GM20431 (cell line): ENCODE results near the gene FAM227B.
"Not testable (repeated sequence)": the region's sequence is repeated elsewhere in the genome, so short reads cannot be mapped to it uniquely, and the experiment has no call there.

Source experiments
- in situ Hi-C: fragments of 300-500 bp; cut with MseI, MboI; formaldehyde crosslinking; loops from one replicate; pipeline ENCODE4 v1.15.0; 2020; ENCODE audit warnings: low sequenced_read_pairs; ENCODE audit not compliant: unreplicated experiment

FAM227B gene

DNA sequence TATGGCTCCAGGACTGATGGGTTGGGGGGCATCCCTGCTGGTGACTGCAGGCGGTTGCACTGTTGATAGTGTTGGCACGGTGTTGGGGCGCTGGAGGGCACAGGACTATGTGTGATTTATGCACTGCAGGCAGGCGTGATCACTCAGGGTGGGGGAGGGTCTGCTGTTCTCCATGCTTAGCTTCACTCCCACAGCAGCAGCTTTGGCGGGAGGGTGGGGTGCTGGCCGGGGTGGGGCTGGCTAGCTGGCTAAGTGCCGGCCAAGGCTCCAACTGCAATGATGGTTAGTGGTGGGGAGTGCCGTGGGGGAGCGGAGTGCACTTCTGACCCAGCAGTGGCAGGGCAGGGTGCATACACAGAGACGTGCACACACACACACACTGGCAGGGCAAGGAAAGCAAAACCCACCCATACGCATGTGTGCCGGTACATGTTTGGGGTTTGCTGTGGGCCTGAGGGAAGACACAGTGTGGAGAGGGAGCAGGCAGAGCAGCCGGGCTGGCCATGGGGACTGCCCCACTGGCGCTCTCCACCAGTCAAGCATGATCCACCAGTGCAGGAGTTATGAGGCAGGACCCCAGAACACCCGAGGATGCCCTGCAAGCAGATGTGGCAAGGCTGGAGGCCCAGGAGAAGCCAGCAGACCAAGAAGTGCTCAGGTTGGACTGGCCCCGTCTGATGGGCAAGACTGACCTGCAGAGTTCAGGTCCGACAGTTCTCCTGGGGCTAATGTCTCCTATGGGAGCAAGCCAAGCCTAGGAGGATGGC, 214.1 kb downstream of the FAM227B start:
- in situ Hi-C loops: loop anchor here (25.0 kb wide), 2 partner anchors 169 to 544 kb away; no protein-coding TSS in a partner anchor

DNA sequence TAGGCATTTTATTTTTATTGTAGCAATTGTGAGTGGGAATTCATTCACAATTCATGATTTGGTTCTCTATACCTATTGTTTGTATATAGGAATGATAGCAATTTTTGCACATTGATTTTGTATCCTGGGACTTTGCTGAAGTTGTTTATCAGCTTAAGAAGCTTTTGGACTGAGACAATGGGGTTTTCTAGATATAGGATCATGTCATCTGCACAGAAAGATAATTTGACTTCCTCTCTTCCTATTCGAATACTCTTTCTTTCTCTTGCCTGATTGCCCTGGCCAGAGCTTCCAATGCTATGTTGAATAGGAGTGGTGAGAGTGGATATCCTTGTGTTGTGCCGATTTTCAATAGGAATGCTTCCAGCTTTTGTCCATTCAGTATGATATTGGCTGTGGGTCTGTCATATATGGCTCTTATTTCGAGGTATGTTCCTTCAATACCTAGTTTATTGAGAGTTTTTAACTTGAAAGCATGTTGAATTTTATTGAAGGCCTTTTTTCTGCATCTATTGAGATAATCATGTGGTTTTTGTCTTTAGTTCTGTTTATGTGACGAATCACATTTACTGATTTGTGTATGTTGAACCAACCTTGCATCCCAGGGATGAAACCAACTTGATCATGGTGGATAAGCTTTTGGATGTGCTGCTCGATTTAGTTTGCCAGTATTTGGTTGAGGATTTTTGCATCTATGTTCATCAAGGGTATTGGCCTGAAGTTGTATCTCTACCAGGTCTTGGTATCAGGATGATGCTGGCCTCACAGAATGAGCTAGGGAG, 217.9 kb downstream of the FAM227B start:
- in situ Hi-C loops: loop anchor here (25.0 kb wide), 2 partner anchors 165 to 540 kb away; no protein-coding TSS in a partner anchor

DNA sequence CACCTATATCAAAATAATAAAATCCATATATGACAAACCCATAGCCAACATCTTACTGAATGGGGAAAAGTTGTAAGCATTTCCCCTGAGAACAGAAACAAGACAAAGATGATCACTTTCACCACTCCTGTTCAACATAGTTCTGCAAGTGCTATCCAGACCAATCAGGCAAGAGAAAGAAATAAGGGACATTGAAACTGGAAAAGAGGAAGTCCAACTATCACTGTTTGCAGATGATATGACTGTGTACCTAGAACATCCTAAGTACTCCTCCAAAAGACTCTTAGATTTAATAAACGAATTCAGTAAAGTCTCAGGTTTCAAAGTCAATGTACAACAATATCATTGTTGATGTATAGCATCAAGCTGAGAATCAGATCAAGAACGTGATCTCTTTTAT, 233.1 kb downstream of the FAM227B start:
- in situ Hi-C loops: no loop called here

DNA sequence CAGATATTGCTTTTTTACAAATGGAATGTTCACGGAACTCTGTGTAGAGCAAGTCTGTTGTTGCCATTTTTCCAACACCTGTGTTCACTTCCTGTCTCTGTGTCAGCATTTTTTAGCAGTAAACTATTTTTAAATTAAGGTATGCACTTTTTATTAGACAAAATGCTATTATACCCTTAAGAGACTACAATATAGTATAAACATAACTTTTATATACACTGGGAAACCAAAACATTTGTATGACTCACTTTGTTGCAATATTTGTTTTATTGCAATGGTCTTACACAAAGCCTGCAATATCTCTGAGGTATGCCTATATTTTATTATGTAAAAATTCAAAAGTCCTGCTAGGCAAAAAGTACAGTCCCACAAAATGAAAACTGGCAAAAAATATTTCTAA, 237.4 kb downstream of the FAM227B start:
- in situ Hi-C loops: no loop called here

DNA sequence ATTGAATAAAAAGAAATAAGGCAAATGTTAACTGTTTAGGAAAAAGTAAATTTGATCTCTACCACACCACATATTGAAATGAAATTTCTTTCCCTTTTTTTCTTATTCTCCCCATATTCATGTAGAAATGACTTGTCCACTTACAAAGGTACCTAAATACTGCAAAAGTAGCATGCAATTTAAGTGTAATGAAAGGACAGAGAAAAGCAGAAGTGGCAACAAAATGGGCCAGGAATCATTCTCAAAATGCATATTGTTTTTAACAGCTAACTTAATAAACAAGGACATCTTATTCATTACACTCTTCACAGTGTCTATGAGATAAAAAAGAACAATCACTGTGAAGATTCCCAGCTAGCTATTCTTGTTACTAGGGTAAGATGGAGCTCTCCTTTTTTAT, 238.2 kb downstream of the FAM227B start:
- in situ Hi-C loops: no loop called here

DNA sequence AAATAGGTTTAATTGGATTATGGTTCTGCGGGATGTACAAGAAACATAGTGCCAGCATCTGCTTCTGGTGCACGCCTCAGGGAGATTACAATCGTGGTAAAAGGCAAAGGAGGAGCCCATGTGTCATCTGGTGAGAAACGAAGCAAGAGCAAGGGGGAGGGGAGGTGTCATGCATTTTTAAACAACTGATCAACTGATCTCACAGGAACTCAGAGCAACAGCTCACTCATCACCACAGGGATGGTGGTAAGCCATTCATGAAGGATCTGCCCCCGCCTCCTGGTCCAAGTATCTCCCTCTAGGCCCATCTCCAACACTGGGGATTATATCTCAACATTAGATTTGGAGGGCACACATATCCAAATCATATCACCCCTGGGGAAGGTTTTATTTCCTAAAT, 239.7 kb downstream of the FAM227B start:
- in situ Hi-C loops: no loop called here

DNA sequence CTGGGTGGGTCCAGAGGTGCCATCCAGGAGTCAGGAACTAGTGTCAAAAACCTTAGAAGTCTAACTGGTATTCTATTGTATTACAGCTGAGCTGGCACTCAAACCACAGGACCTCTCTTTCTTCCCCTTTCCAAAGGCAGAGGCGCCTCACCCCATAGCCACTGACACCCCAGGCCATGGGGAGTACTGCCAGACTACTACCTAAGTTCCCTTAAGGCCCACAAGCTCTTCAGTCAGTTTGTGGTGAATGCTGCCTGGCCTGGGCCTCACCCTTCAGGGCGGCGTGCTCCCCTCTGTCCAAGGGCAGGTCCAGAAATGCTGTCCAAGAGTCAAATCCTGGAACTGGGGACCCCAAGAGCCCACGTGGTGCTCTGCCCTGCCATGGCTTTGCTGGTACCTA, 240.6 kb downstream of the FAM227B start:
- in situ Hi-C loops: no loop called here

DNA sequence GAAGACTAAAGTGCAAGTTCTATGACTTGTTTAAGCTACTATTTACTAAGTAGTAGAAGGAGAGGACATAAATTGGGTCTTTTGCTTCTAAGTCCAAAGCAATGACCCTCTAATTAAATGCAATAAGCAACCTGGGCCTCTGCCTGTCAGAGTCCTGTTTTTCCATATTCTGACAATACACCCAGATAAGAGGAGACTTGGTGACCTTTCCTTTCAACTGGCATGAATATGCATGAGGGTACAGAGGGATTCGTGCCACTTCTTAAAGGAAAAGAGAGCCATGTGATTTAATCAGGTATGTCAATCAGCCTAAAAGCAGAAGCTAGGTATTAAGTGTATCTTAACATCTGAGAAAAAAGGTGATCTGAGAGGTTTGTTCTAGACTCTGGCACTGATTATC, 248.3 kb downstream of the FAM227B start:
- in situ Hi-C loops: no loop called here

DNA sequence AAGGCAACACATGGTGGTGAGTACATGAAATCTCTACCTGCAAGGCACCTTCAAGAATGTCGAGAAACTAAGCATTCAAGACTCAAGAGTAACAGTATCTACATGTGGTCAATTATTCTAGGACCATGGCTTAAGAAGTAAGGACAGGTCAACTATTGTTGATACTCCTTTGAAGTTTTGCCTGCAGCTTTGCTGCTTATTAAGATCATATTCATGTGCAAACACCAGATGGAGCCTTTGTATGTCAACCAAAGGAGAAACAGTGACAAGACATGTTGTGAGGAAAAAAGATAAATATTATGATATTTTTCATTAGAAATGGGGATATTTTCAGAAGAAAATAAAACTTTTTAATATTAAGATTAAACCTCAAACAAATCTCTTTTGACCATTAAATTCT, 249.8 kb downstream of the FAM227B start:
- in situ Hi-C loops: no loop called here

DNA sequence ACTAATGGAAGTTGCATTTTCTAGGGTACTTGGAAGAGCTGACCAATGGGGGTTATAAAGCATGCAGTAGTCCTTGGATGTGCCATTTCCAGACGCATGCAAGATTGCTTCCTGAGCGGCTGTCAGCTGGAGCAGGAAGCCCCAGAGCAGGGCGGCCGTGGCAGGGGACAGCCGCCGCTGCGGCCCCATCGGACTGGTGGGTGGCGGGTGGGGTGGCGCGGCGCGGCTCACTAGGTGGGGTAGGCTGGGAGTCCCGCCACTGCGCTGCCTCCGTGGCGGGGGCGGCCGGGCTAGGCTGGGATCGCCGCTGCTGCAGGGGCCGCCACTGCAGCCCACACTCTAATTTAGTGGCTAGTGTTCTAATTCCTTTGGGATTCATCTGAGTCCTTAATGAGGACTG, 254.1 kb downstream of the FAM227B start:
- in situ Hi-C loops: no loop called here

DNA sequence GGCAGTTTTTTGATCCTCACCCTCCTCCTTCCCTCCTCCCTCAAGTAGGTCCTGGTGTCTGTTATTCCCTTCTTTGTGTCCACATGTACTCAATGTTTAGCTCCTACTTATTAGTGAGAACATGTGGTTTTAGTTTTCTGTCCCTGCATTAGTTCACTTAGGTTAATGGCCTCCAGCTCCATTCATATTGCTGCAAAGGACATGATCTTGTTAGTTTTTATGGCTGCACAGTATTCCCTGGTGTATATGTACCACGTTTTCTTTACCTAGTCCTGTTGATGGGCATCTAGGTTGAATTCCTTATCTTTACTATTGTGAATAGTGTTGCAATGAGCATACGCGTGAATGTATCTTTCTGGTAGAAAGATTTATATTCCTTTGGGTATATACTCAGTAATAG, 259.2 kb downstream of the FAM227B start:
- in situ Hi-C loops: no loop called here

DNA sequence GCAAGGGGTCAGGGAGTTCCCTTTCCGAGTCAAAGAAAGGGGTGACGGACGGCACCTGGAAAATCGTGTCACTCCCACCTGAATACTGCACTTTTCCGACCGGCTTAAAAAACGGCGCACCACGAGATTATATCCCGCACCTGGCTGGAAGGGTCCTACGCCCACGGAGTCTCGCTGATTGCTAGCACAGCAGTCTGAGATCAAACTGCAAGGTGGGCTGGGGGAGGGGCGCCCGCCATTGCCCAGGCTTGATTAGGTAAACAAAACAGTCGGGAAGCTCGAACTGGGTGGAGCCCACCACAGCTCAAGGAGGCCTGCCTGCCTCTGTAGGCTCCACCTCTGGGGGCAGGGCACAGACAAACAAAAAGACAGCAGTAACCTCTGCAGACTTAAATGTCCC, 266.2 kb downstream of the FAM227B start:
- in situ Hi-C loops: not testable (repeated sequence)

DNA sequence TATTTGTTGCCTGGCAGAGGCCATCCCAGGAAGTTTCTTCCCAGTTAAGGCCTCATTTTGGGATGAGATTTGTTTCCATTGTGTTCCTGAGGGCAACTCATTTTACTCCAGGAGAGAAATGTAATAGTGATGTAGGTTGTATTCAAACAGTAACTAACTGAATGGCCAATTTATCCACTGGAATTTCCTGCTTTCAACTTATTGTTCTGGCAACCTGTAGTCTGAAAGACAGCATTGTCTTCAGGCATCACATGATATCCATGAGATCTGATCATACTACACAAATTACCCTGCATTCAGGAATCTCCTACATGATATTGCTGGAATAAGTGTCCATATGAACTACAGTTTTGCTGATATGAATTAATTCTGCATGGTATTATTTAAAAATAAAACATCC, 277.1 kb downstream of the FAM227B start:
- in situ Hi-C loops: no loop called here

DNA sequence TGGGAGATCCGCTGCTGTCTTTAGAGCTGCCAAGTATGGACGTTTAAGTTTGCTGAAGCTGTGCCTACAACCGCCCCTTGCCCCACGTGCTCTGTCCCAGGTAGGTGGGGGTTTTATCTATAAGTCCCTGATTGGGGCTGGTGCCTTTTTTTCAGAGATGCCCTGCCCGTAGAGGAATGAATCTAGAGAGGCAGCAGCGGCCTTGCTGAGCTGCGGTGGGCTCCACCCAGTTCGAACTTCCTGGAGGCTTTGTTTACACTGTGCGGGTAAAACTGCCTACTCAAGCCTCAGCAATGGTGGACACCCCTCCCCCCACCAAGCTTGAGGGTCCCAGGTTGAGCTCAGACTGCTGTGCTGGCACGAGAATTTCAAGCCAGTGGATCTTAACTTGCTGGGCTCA, 281.0 kb downstream of the FAM227B start:
- in situ Hi-C loops: no loop called here

DNA sequence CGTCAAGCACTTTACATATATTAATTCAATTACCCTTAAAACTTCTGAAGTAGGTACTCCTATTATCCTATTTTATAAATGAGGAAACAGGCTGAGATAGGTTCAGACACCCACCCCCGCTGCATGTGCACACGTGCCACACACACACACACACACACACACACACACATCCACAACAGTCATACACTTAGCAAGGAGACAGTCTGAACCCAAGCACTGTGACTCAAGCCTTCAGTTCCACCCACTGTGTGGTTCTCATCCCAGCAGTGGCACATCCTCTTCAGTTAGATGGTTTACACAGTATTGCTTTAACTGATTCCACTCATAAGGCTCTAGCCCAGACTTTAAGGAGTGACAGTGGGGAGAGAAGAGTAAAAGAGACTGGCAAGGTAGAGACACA, 288.7 kb downstream of the FAM227B start:
- in situ Hi-C loops: no loop called here

DNA sequence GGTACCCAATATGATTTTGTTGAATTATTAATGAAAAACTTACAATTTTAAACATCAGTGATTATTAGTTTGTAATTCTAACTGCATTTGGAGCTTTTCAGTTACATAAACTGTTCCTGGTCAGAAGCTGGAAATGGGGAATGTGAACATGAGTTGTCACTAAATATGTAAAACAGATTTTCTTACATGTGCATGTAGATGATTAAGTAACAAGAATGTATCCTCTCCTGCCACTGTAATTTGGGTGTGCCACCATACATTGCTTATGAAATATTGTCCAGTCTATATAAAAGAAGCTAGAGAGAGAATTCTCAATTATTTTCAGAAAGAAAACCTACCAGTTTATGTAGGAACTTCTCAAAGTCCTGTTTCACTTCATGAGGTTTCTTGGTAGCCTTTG, 289.2 kb downstream of the FAM227B start:
- in situ Hi-C loops: no loop called here

DNA sequence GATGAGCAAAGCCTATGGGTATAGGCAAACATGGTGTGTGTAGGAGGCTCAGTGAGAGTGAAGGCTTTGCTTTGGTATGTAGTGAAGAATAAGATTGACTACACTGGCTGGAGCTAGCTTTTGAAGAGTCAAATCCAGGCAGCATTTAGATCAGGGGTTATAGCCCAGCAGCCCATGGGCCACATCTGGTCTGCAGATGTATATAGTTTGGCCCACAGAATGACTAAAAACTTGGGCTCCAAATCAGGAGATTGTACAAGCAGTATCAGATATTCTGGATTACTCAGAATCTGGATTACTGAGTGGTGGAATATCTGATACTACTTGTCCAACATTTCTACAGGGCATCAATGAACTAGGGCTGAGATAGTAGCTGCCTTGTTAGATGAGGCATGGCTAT, 290.5 kb downstream of the FAM227B start:
- in situ Hi-C loops: no loop called here

DNA sequence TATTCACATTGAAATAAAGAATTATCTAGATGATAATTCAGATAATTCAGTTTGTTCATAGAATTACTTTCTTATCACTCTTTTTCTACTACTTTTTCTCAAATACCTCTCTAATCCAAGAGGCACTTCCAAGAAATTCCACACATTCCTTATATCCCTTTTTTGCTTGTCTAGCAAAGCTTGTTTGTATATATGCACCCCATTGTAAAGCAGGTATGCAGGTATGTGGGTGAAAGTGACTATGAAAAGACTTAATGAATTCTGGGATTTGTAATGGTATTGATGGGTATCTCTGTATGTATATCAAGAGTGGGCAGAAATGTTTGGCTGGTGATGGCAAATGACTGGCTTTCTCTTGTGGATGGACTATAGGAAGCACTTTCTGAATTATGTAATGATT, 291.7 kb downstream of the FAM227B start:
- in situ Hi-C loops: no loop called here

DNA sequence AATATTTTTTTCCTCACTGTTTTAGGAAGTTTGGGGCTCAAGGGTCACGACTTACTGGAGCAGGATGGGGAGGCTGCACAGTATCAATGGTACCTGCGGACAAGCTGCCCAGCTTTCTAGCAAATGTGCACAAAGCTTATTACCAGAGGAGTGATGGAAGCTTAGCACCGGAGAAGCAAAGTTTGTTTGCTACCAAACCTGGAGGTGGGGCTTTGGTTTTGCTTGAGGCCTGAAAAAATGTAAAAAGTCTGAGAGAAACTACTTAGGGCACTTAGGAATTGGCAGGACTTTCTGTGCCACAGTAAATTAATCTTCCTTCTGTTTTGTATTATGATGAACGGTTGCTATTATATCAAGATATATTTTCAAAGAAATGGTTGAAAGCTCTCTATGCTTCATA, 292.7 kb downstream of the FAM227B start:
- in situ Hi-C loops: no loop called here

DNA sequence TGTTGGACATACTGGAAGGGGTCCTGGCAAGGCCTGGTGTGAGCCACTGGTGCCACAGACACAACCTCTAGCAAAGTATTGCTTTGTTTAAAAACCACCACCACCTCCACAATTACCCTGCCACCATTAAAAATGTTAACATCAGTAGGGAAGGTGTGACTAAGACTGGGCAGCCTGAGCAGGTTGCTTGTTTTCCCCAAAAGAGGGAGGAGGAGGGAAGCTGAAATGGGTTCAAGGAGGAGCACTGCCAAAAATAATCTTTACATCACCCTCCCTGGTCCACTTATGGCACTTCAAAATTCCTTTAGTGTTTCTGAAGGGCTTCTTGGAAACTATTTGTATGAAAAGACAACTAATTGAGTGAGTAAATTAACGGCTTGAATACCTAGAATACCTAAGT, 297.4 kb downstream of the FAM227B start:
- in situ Hi-C loops: no loop called here

DNA sequence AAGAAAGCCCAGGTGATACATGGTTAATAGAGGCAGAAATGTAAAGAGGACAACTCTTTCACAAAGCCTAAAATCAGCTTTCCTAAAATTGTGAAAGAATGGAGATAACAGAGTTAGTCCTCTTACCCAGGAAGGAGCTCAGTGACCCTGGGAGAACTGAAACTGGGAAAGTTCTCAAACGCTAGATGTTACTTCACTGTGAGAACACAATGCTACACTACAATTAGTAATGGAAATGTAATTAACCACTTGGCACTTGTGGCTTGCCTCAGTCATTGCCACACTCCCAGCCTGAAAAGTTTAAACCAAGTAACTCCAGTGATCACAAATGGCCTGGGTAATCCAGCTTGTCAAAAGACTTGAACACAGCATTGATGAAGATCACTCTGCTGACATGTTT, 300.3 kb downstream of the FAM227B start:
- in situ Hi-C loops: no loop called here
